Measurements from ENCODE around the gene SPECC1L.
"Not testable (repeated sequence)": the region's sequence is repeated elsewhere in the genome, so short reads cannot be mapped to it uniquely, and the experiment has no call there.

Gene SPECC1L

DNA sequence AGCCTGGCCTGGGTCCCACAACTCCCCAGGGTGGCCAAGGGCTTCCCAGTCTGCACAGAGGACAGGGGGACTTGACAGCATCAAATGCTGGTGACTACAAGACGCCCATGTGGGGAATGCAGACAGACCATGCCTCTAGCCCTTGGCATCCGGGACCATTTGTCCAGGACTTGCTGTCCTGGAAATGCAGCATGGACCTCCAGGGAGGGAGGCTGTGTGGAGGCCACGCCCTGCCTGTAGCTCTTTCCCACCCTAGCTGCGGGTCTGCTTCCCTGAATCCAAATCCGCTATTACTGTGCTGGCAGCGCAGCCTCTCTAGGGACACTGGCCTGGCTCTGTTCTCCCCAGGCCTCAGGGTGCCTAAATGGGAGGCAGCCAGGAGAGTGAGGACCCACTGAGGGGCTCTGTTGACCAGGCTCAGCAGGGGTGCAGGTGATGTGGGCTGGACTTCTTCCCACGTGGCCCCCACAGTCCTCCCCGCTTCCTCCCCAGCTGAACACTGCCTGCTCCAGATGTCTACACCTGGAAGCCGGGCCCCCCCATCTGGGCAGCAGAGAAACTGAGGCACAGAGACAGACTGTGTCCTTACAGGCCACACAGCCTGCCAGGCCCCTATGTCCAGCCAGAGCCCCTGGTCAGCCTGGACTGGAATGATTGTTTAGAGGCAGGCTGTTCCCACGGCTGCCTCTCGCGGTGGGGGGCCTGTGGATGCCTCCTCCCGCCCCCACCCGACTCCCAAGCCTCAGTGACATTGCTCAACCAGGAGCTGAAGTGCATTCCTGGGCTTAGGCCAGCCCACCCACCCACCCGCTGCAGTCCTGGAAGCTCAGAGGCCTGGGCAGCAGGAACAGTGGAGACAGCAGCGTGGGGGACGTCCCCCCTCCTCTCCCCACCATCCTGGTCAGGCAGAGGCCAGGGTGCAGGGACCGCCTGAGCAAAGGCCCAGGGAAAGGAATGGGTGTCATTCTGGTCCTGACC is 24.8 kb upstream of the SPECC1L start:
- peak; percentile 44 for DNase-seq (ENCODE audit: low read depth)

DNA sequence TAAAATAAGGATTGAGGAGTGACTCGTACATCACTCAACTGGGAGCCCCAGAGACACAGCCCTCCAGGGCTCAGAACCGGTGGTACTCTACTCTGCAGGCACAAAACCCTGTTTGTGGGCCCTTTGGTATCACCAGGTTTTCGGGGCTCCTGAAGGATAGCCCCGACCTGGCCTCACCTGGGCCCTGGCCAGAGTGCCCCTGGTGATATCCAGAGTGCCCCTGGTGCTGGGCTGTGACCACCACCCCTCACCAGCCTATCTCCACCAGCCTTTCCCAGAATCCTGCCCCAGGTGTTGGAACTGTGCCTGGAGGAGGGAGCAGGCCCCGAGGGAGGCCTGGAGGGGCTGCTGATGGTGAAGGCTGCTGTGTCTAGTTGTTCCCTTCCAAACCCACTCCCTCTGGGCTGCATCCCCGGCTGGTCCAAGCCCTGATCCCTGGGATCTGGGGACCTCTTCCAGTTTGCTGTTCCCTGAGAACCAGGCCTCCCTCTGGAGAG is 23.6 kb upstream of the SPECC1L start:
- no peak for DNase-seq (ENCODE audit: low read depth)

- peak; percentile 97 for DNase-seq (ENCODE audit: low read depth)
These were observed 22.9 kb upstream of the SPECC1L start for GRCh38 chr22:24247564-24248344.

GRCh38 chr22:24248611-24249010 is 22.0 kb upstream of the SPECC1L start:
- DNase-seq (ENCODE audit: low read depth) = not testable (repeated sequence)

GRCh38 chr22:24249413-24249812 is 21.2 kb upstream of the SPECC1L start:
- not testable (repeated sequence) for DNase-seq (ENCODE audit: low read depth)

DNA sequence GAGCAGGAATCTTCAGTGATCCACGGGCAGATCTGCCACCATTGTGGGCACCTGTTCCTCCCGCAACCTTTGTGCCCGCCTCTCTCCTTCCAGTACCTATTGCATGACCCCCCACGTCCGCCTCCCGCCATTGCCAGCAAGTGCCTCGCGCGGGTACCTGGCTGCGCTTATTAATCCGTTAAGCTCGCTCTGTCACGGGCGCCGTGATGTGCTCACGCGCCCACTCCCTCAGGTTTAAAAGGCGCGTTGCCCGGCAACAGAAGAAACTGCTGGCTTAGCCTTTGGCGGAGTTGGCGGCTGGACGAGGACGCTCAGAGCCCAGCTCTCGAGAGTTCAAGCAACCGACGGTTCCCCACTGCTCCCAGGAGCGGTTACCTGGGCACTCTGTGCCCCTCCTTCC is 19.3 kb upstream of the SPECC1L start:
- DNase-seq (ENCODE audit: low read depth) = not testable (repeated sequence)

DNA sequence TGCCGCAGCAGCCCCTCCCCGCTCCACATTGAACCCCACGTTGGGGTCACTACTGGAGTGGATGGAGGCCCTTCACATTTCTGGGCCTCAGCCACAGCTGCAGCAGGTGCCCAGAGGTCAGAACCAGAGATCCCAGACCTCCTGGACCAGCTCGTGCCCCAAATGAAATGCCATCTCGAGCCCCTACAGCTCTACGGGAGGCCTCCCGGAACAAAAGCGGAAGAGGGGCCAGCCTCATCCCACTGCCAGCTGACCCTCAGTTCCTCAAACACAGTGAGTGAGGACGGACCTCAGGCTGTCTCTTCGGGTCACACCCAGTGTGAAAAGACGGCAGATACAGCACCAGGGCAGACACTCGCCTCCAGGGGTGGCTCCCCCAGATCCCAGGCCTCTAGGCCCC is 17.5 kb upstream of the SPECC1L start:
- not testable (repeated sequence) for DNase-seq (ENCODE audit: low read depth)

DNA sequence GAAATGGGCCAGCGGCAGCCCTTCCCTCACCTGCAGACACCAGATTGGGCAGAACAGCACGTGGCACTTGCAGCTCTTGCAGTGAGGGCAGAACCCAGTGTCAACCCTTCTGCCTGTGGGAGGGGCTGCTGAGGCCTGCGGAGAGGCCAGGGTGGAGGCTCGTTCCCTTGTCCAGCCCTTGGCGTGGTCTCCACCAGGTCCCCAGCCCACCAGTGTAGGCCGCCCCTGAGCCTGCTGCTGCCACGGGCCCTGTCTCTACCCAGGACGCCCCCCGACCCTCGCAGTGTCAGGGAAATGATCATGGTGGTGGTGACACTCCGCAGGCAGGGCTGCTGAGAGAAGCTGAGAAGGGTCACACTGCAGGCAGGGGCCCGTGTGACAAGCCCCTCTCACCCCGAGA is 14.5 kb upstream of the SPECC1L start:
- DNase-seq (ENCODE audit: low read depth) = not testable (repeated sequence)

- not testable (repeated sequence) for DNase-seq (ENCODE audit: low read depth)
These were observed 13.9 kb upstream of the SPECC1L start for GRCh38 chr22:24256736-24257135.

GRCh38 chr22:24259459-24259858 is 11.2 kb upstream of the SPECC1L start:
- DNase-seq (ENCODE audit: low read depth) = peak; percentile 79

DNA sequence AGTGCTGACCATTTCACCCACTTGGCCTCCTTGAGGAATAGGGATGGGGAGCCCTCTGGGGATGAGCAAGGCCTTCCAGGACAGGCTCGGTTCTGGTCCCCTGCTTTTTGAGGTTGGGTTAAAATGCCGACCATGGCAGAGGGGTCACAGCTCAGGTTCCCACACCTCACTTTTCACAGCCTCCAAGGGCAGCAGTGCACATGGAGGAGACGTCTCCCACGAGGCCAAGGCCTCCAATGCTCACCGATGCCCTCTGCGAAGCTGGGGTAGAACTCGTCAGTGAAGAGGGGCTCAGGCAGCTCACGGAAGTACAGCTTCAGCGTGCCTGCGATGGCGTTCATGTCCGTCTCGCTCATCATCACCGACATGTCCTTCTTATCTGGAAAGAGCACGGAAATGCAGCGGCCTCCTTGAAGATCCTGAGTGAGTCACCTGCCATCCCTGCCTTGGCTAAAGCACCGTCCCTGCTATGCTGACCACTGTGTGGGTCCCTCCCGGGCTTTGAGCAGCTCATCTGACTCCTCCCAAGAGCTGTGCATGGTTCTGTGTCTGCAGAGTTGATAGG is 8.4 kb upstream of the SPECC1L start:
- DNase-seq (ENCODE audit: low read depth) = not testable (repeated sequence)

DNA sequence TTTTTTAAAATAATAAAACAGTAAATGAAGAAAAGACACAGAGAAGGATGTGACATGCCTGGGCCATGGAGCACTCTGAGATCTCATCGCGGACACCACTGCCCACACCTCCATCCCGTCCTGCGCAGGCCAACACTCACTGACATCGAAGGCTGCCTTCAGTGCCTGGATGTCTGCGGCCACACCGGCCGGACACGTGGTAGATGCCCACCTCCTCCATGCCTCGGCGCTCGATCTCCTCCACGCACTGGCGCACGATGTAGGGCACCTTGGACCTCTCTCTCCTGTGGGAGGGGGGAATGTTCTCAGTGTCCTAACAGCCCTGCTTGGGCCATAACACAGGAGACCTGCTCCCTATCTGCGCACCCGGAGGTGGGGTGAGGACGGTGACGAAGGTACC is 7.2 kb upstream of the SPECC1L start:
- DNase-seq (ENCODE audit: low read depth) = not testable (repeated sequence)

GRCh38 chr22:24264329-24264896 is 6.2 kb upstream of the SPECC1L start:
- peak; percentile 59 for DNase-seq (ENCODE audit: low read depth)

- no peak for DNase-seq (ENCODE audit: low read depth)
These were observed 4.9 kb upstream of the SPECC1L start for GRCh38 chr22:24265734-24266133.

DNA sequence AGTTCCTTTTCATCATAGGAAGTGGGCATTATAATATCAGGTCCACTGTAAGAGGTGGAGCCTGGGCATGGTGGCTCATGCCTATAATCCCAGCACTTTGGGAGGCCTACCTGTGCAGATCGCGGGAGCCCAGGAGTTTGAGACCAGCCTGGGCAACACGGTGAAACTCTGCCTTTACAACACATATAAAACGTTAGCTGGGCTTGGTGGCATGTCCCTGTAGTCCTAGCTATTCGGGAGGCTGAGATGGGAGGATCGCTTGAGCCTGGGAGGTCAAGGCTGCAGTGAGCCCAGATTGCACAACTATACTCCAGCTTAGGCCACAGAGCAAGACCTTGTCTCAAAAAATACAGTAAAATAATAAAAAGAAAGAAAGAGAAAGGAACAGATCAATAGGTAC is 4.1 kb upstream of the SPECC1L start:
- DNase-seq (ENCODE audit: low read depth) = not testable (repeated sequence)

DNA sequence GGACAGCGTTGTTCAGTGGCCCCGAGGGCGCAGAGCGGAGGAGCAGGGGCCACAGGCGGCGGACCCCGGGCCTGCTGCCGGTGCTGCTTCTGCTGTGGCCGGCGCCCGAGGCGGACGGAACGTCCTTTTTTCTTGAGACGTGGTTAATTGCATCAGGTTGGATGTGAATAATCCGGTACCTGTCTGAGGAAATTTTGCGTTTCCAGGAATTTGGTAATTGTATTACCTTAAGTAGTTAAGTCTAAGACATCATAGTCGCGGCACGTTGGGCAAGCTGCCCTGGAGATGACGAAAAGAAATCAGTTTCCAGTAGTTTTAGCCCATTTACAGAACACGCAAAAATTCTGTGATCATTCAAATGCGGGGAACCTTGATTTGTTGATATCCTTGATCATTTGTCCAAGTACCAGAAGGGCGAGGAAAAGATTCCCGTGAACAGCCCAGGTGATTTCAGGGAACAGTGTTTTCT is 789 bp downstream of the SPECC1L start:
- no peak for DNase-seq (ENCODE audit: low read depth)

DNA sequence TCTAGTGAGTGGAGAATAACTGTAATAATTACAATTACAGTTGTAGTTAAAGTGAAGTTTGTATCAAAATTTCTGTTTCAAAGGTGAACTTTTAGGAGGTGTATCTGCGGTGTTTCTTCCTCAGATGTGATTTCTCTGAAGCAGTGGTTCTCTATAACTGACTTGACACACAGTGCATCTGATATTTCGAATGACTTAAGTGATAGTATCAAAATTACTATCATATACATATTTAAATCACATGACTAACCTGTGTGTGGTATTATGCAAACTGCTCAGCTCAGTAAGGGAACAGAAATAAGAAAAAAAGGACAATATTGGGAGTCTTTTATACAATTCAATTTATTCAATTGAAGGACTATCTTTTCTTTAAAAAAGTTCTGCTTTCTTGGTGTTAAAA is 2.4 kb downstream of the SPECC1L start:
- DNase-seq (ENCODE audit: low read depth) = not testable (repeated sequence)

DNA sequence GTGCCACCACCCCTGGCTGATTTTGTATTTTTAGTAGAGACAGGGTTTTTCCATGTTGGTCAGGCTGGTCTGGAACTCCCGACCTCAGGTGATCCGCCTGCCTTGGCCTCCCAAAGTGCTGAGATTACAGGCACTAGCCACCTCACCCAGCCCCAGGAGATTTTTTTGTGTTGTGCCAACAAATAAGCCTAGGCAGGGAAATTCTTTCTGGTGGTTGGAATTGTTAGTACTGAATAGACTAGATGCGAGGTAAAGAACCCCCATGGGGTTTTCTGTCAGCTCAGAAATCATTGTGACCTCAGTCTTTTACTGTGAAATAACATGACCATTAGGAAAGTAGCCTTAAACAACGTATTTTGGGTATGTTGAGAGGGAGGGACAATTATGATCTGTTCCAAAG is 3.3 kb downstream of the SPECC1L start:
- DNase-seq (ENCODE audit: low read depth) = not testable (repeated sequence)

GRCh38 chr22:24274696-24275405 is 4.2 kb downstream of the SPECC1L start:
- not testable (repeated sequence) for DNase-seq (ENCODE audit: low read depth)

DNA sequence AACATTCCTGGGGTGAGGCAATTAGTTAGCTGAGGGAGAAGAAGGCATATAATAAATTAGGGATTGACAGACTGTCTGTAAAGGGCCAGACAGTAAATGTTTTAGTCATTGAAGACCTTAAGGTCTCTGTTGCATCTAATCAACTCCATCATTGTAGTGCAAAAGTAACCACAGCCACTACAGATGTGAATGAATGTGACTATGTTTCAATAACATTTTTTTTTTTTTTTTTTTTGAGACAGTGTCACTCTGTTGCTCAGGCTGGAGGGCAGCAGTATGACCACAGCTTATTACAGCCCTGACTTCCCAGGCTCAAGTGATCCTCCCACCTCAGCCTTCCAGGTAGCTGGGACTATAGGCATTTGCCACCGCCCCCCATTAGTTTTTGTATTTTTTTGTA is 9.7 kb downstream of the SPECC1L start:
- not testable (repeated sequence) for DNase-seq (ENCODE audit: low read depth)

DNA sequence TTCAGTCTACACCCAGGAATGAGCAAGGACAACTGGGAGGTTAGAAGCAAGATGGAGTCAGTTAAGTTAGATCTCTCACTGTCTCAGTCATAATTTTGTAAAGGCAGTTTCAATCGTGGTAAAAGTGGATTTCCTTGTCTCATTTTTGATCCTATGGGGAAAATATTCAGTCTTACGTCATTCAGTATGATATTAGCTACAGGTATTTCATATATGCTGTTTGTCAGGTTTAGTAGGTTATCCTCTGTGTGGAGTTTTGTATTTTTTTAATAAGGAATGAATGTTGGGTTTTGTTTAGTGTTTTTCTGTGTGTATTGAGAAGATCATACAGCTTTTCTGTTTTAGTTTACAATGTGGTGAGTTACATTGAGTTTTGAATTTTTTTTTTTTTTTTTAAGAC is 11.8 kb downstream of the SPECC1L start:
- DNase-seq (ENCODE audit: low read depth) = no peak
